Liver (tissue), 3 donors: ENCODE results near the gene AP1M1.

Experiments used
- CTCF ChIP-seq: fragments of 150-350 bp; IDR thresholded peaks from 2 replicates; pipeline ENCODE4 v1.5.1; 2017; ENCODE audit warnings: improper control_type of control experiment, low read depth, low read length; ENCODE audit not compliant: missing input control
- EGR1 ChIP-seq, 2 donors: IDR thresholded peaks; 2 replicates each; pipeline ENCODE4 v1.6.1; 2016 to 2018; ENCODE audit warnings: antibody characterized with exemption in 2 of 2, low read depth in 2 of 2
- JUND ChIP-seq, 2 donors: IDR thresholded peaks; 2 replicates each; pipeline ENCODE4 v1.6.1; 2016; ENCODE audit warnings: antibody characterized with exemption in 2 of 2
- RAD21 ChIP-seq, 2 donors: IDR thresholded peaks; 2 replicates each; pipeline ENCODE4 v1.6.1; 2016; ENCODE audit warnings: antibody characterized with exemption in 2 of 2, mild to moderate bottlenecking in 2 of 2
- REST ChIP-seq: IDR thresholded peaks from 2 replicates; pipeline ENCODE4 v1.6.1; 2016; ENCODE audit warnings: antibody characterized with exemption, mild to moderate bottlenecking
- TAF1 ChIP-seq: conservative IDR thresholded peaks from 2 replicates; pipeline ENCODE4 v1.6.1; 2016; ENCODE audit warnings: antibody characterized with exemption, mild to moderate bottlenecking
- YY1 ChIP-seq: IDR thresholded peaks from 2 replicates; pipeline ENCODE4 v1.6.1; 2016; ENCODE audit warnings: antibody characterized with exemption, mild to moderate bottlenecking
- TF ChIP-seq, protein P1 (sequence below): IDR thresholded peaks from 2 replicates; pipeline ENCODE4 v1.6.1; 2016; ENCODE audit warnings: antibody characterized with exemption
- donor health status: healthy.
- donor health status: healthy.

- TF ChIP-seq CTCF, result no peak
- no peak for TF ChIP-seq RAD21 (IDR thresholded peaks at IDR 0.05)
- TF ChIP-seq, protein P1, sequence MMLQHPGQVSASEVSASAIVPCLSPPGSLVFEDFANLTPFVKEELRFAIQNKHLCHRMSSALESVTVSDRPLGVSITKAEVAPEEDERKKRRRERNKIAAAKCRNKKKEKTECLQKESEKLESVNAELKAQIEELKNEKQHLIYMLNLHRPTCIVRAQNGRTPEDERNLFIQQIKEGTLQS, result no peak
- TF ChIP-seq EGR1 (IDR thresholded peaks at IDR 0.05; ENCODE audit: low read depth in 2 of 2), result no peak
- TF ChIP-seq JUND (IDR thresholded peaks at IDR 0.05), result no peak
- no peak for TF ChIP-seq TAF1
- TF ChIP-seq REST, result no peak
- TF ChIP-seq YY1, result no peak
Observed at GRCh38 chr19:16285769-16286498, 88.2 kb downstream of the AP1M1 start.
